HCT116 (cell line): ENCODE data around the gene TLE3. TPM values are rescaled to one million over a fixed set of nuclear protein-coding genes. Genes with fewer than 3 reads are reported as not detected.

Experiments used
- ATAC-seq: fragments of 200-7000 bp; cut with Tn5 transposase; 2 replicates; pipeline ENCODE4 v1.9.1; 2020; ENCODE audit warnings: mild to moderate bottlenecking, moderate library complexity
- BruUV-seq: library from RNA; stranded (reverse); fragments of 400-500 nt; replicated peaks from 2 replicates; lab custom pipeline; 2021; lab: Mats Ljungman, UMichigan
- CTCF ChIA-PET: fragments of 300-600 bp; sonication (Branson Sonifier 250); formaldehyde crosslinking; loops from one replicate; lab custom pipeline; 2021; ENCODE audit warnings: antibody characterized with exemption; lab: Charles Lee
- POLR2A ChIA-PET: fragments of 300-600, 350-600 bp; sonication (Branson Sonifier 250); formaldehyde crosslinking; loops from one replicate; lab custom pipeline; 2021; ENCODE audit warnings: antibody characterized with exemption; lab: Charles Lee
- RAD21 ChIA-PET, 2 experiments: fragments of 300-600 bp; sonication (Branson Sonifier 250); formaldehyde crosslinking; loops; one replicate each; lab custom pipeline; 2023; ENCODE audit warnings: low total read pairs in 2 of 2; ENCODE audit not compliant: uncharacterized antibody in 2 of 2, unreplicated experiment in 2 of 2, low non-redundant PET in 1 of 2; lab: Charles Lee
- DNase-seq: peaks from one replicate; pipeline ENCODE4 v3.0.0-alpha.2; 2010; ENCODE audit warnings: low read depth, low spot score
- H2AFZ ChIP-seq: fragments of 200-600 bp; shearing (Covaris generic), sonication (generic); 2 replicates; pipeline ENCODE4 v1.6.1; 2017; ENCODE audit warnings: low read depth, mixed run types, mixed read lengths, antibody characterized with exemption, low read length; ENCODE audit not compliant: poor library complexity, severe bottlenecking
- H3K27ac ChIP-seq: 2 replicates; pipeline ENCODE4 v1.5.1; 2012; ENCODE audit warnings: low read depth, low read length
- H3K27me3 ChIP-seq: fragments of 200-600 bp; sonication (generic); 2 replicates; pipeline ENCODE4 v1.6.1; 2016; ENCODE audit warnings: mixed run types, low read length, mixed read lengths; ENCODE audit not compliant: insufficient read depth
- H3K36me3 ChIP-seq, 2 experiments: fragments of 200-500 bp in 1 of 2; fragments of 200-600 bp in 1 of 2; sonication (Bioruptor generic) in 1 of 2; sonication (generic) in 1 of 2; 2 replicates each; pipeline versions ENCODE4 v1.5.1 to v1.6.1; 2014 to 2016; ENCODE audit warnings: low read length in 2 of 2, inconsistent platforms in 1 of 2, mixed read lengths in 1 of 2, mixed run types in 1 of 2; ENCODE audit not compliant: insufficient read depth in 2 of 2, control insufficient read depth in 1 of 2
- H3K4me1 ChIP-seq, 2 experiments: fragments of 200-600 bp in 1 of 2; sonication (generic) in 1 of 2; 2 replicates each; pipeline versions ENCODE4 v1.5.1 to v1.6.1; 2012 to 2017; ENCODE audit warnings: low read length in 2 of 2, inconsistent platforms in 1 of 2, mild to moderate bottlenecking in 1 of 2, mixed read lengths in 1 of 2, mixed run types in 1 of 2, moderate library complexity in 1 of 2; ENCODE audit not compliant: insufficient read depth in 2 of 2, control insufficient read depth in 1 of 2
- H3K4me2 ChIP-seq: fragments of 200-600 bp; sonication (generic); 2 replicates; pipeline ENCODE4 v1.6.1; 2017; ENCODE audit warnings: mixed run types, low read length, mixed read lengths
- H3K4me3 ChIP-seq, 2 experiments: fragments of 200-600 bp in 1 of 2; sonication (generic) in 1 of 2; replicated peaks in 1 of 2; 2 replicates each; pipeline ENCODE4 v1.5.1; 2011 to 2016; ENCODE audit warnings: low read length in 2 of 2, control low read depth in 1 of 2, low read depth in 1 of 2, mild to moderate bottlenecking in 1 of 2, mixed read lengths in 1 of 2, mixed run types in 1 of 2
- H3K79me2 ChIP-seq: fragments of 200-600 bp; sonication (generic); 2 replicates; pipeline ENCODE4 v1.6.1; 2017; ENCODE audit warnings: mild to moderate bottlenecking, mixed run types, low read length, moderate library complexity, mixed read lengths; ENCODE audit not compliant: insufficient read depth
- H3K9ac ChIP-seq: fragments of 200-600 bp; sonication (generic); 2 replicates; pipeline ENCODE4 v1.6.1; 2016; ENCODE audit warnings: low read length, mixed read lengths
- H3K9me2 ChIP-seq: fragments of 200-600 bp; sonication (generic), shearing (Covaris generic); 2 replicates; pipeline ENCODE4 v1.6.1; 2017; ENCODE audit warnings: mixed run types, mild to moderate bottlenecking, moderate library complexity; ENCODE audit not compliant: insufficient read depth
- H3K9me3 ChIP-seq, 2 experiments: fragments of 200-500 bp in 1 of 2; fragments of 200-600 bp in 1 of 2; sonication (Bioruptor generic) in 1 of 2; sonication (generic) in 1 of 2; 2 replicates each; pipeline ENCODE4 v1.6.1; 2014 to 2017; ENCODE audit warnings: low read length in 2 of 2, mixed read lengths in 2 of 2, inconsistent platforms in 1 of 2, low read depth in 1 of 2, mild to moderate bottlenecking in 1 of 2, mixed run types in 1 of 2, moderate library complexity in 1 of 2; ENCODE audit not compliant: control insufficient read depth in 1 of 2, insufficient read depth in 1 of 2
- H4K20me1 ChIP-seq: fragments of 200-600 bp; sonication (generic), shearing (Covaris generic); 2 replicates; pipeline ENCODE4 v1.6.1; 2017; ENCODE audit warnings: mixed run types, mild to moderate bottlenecking, moderate library complexity; ENCODE audit not compliant: insufficient read depth
- CBX3 ChIP-seq: IDR thresholded peaks from 2 replicates; pipeline ENCODE4 v1.6.1; 2012; ENCODE audit warnings: low read depth
- EGR1 ChIP-seq: IDR thresholded peaks from 2 replicates; pipeline ENCODE4 v1.6.1; 2012; ENCODE audit warnings: low read depth
- ELF1 ChIP-seq: IDR thresholded peaks from 2 replicates; pipeline ENCODE4 v1.6.1; 2012; ENCODE audit warnings: low read depth, borderline replicate concordance
- EZH2 ChIP-seq: fragments of 200-600 bp; sonication (generic); IDR thresholded peaks from 2 replicates; pipeline ENCODE4 v1.6.1; 2017; ENCODE audit warnings: antibody characterized with exemption, mixed run types
- EZH2phosphoT487 ChIP-seq: fragments of 200-600 bp; IDR thresholded peaks from 2 replicates; pipeline ENCODE4 v1.6.1; 2018; ENCODE audit warnings: antibody characterized with exemption, borderline replicate concordance
- FOSL1 ChIP-seq: IDR thresholded peaks from 2 replicates; pipeline ENCODE4 v1.6.1; 2012; ENCODE audit warnings: low read depth
- JUND ChIP-seq: IDR thresholded peaks from 2 replicates; pipeline ENCODE4 v1.6.1; 2012
- POLR2AphosphoS5 ChIP-seq: IDR thresholded peaks from 2 replicates; pipeline ENCODE4 v1.6.1; 2011; ENCODE audit warnings: mild to moderate bottlenecking, low read depth, low read length, moderate library complexity
- RAD21 ChIP-seq: IDR thresholded peaks from 2 replicates; pipeline ENCODE4 v1.6.1; 2012; ENCODE audit warnings: low read depth, mild to moderate bottlenecking
- REST ChIP-seq: IDR thresholded peaks from 2 replicates; pipeline ENCODE4 v1.6.1; 2012; ENCODE audit warnings: low read depth
- SIN3A ChIP-seq: IDR thresholded peaks from 2 replicates; pipeline ENCODE4 v1.6.1; 2012; ENCODE audit warnings: low read depth
- SRF ChIP-seq: IDR thresholded peaks from 2 replicates; pipeline ENCODE4 v1.6.1; 2012; ENCODE audit warnings: low read depth
- YY1 ChIP-seq: IDR thresholded peaks from 2 replicates; pipeline ENCODE4 v1.6.1; 2011; ENCODE audit warnings: low read length, low read depth, moderate library complexity, mild to moderate bottlenecking; ENCODE audit not compliant: insufficient replicate concordance; ENCODE audit errors: extremely low read depth
- ZFX ChIP-seq: fragments of 450-650 bp; IDR thresholded peaks from 2 replicates; pipeline ENCODE4 v1.6.1; 2017
- intact Hi-C: fragments of 100-400 bp; cut with micrococcal nuclease; formaldehyde crosslinking; loops from 2 replicates; pipeline ENCODE4 v1.10.0; 2022
- total RNA-seq: library from RNA; stranded (reverse); gene quantifications from one replicate; pipeline ENCODE4 v1.2.1, GENCODE V29; 2021; ENCODE audit not compliant: unreplicated experiment
- TF ChIP-seq, protein P1 (sequence below): IDR thresholded peaks from 2 replicates; pipeline ENCODE4 v1.6.1; 2012
- TF ChIP-seq, protein P2 (sequence below): IDR thresholded peaks from 2 replicates; pipeline ENCODE4 v1.6.1; 2012

TLE3 gene
- total RNA-seq, 1 experiment from 2014 or later = 53.9 TPM

DNA sequence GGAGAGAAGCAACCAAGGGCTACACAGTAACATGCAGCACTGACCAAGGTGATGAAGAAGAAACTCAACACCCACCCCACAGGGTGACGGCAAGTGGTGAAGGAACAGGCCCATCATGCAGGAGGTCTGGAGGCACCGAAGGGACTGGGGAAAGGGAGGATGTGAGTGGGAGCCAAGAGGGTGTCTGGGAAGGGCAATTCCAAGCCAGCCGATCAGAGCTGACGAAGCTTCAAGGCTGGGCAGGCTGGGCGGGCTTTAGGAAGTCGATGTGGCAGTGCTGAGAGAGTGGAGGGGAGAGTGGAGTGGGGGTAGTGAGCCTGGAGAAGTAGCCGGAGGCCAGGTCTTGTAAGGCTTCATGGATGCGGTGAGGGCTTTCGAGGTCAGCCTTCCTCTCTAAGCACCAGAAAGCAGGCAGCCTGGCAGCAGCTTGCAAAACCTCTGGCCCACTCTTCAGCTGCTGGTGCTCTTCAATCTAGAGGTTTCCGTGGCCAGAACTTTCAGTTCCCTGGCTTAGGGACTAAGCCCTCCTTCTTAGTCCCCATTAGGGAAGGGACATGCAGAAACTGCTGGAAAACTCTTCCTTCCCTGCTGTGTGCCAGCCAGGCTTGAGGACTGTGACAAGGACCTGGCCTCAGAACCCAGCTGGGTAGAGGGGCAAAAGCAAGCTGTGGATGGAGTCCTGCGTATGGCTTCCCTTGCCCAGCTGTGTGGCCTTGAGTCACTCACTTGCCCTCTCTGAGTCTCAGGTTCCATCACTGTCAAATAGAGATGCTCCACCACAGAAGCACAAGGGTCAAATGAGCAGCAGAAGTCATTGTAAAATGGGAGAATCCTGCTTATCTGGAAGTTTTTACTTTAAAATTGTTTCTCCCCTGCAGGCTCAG, 72.1 kb downstream of the TLE3 start:
- TF ChIP-seq ELF1 (no peak), POLR2AphosphoS5 (no peak), FOSL1 (no peak), CBX3 (no peak), YY1 (no peak), ZFX (no peak)
- TF ChIP-seq, protein P1, sequence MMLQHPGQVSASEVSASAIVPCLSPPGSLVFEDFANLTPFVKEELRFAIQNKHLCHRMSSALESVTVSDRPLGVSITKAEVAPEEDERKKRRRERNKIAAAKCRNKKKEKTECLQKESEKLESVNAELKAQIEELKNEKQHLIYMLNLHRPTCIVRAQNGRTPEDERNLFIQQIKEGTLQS = no peak
- H3K4me2 ChIP-seq = no peak overlapping the region
- H3K4me1 ChIP-seq = peaks cover 0 to 10% of the 10 kb centered on the region in 2 experiments; a peak in 1 of 4 replicates
- H3K36me3 ChIP-seq = no peaks in the 10 kb centered on the region
- H3K9me2 ChIP-seq = no peaks in the 10 kb centered on the region
- ChIA-PET POLR2A (no interaction called here), RAD21 (no interaction called here), CTCF (no interaction called here)
- no peaks in the 10 kb centered on the region for H4K20me1 ChIP-seq
- H3K27me3 ChIP-seq = peaks cover 6% of the 10 kb centered on the region; the same call in 1 of the 2 replicates
- no TSS peak for BruUV-seq
- intact Hi-C loops = no loop called here
- H3K9me3 ChIP-seq = no peaks in the 10 kb centered on the region
- DNase-seq (no peak), ATAC-seq (no peak)
- no peak overlapping the region for H3K27ac ChIP-seq
- no peak overlapping the region for H3K9ac ChIP-seq
- no peak overlapping the region for H3K4me3 ChIP-seq
- H2AFZ ChIP-seq = no peak overlapping the region
- no peaks in the 10 kb centered on the region for H3K79me2 ChIP-seq

- H3K9me3 ChIP-seq = no peaks in the 10 kb centered on the region
- H3K27ac ChIP-seq = no peak overlapping the region
- no peaks in the 10 kb centered on the region for H3K79me2 ChIP-seq
- no peaks in the 10 kb centered on the region for H4K20me1 ChIP-seq
- BruUV-seq = no TSS peak
- intact Hi-C loops = no loop called here
- no peak overlapping the region for H2AFZ ChIP-seq
- no peaks in the 10 kb centered on the region for H3K9me2 ChIP-seq
- CTCF ChIA-PET = no interaction called here
- no peaks in the 10 kb centered on the region for H3K36me3 ChIP-seq
- POLR2A ChIA-PET = no interaction called here
- no peak overlapping the region for H3K9ac ChIP-seq
- peaks cover 6% of the 10 kb centered on the region; the same call in 1 of the 2 replicates for H3K27me3 ChIP-seq
- H3K4me1 ChIP-seq = peaks cover 0 to 10% of the 10 kb centered on the region in 2 experiments; a peak in 1 of 4 replicates
- RAD21 ChIA-PET = no interaction called here
- no peak for DNase-seq
- H3K4me3 ChIP-seq = no peak overlapping the region
- no peak overlapping the region for H3K4me2 ChIP-seq
- ATAC-seq = no peak
- TF ChIP-seq ZFX (no peak), EGR1 (no peak), EZH2phosphoT487 (no peak), EZH2 (no peak), ELF1 (no peak), REST (no peak), SRF (no peak), SIN3A (no peak), FOSL1 (no peak), RAD21 (no peak), JUND (no peak)
- TF ChIP-seq, protein P1 = no peak
- TF ChIP-seq, protein P2, sequence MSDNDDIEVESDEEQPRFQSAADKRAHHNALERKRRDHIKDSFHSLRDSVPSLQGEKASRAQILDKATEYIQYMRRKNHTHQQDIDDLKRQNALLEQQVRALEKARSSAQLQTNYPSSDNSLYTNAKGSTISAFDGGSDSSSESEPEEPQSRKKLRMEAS = no peak
Measured at GRCh38 chr15:70024521-70024920, 73.2 kb downstream of the TLE3 start.
